NCI-H526 treated with DMSO at 0.1 percent for 48 hours (cell line): ENCODE measurements around the gene CHRNE.
A peak's percentile ranks its signal among the peaks of the same experiment; 100 is the strongest.
"Not testable (repeated sequence)": the region's sequence is repeated elsewhere in the genome, so short reads cannot be mapped to it uniquely, and the experiment has no call there.

ENCODE experiments used
- DNase-seq: peaks from one replicate; lab custom pipeline; 2025; lab: John Stamatoyannopoulos, UW

The CHRNE gene

GRCh38 chr17:4906642-4907041, 3.7 kb upstream of the CHRNE start:
- DNase-seq: not testable (repeated sequence)

GRCh38 chr17:4902540-4902939, 358 bp downstream of the CHRNE start:
- no peak for DNase-seq

GRCh38 chr17:4901648-4902344, 1.1 kb downstream of the CHRNE start:
- DNase-seq: no peak

GRCh38 chr17:4901108-4901647, 1.7 kb downstream of the CHRNE start:
- DNase-seq: no peak

- no peak for DNase-seq
These were observed 2.4 kb downstream of the CHRNE start for GRCh38 chr17:4900231-4901107.

- DNase-seq: no peak
These were observed 3.3 kb downstream of the CHRNE start, which contains the start of gene C17orf107 for GRCh38 chr17:4899341-4900230. Gene C17orf107, plus strand, starts transcription at chr17:4899536. Its CDS starts 227 bp downstream, at chr17:4899763.

- DNase-seq: no peak
These were observed 4.0 kb downstream of the CHRNE start for GRCh38 chr17:4898927-4899326.

- no peak for DNase-seq
These were observed 4.5 kb downstream of the CHRNE start for GRCh38 chr17:4898351-4898750.

- no peak for DNase-seq
These were observed 5.1 kb downstream of the CHRNE start for GRCh38 chr17:4897785-4898184.

GRCh38 chr17:4897198-4897687, 5.7 kb downstream of the CHRNE start:
- DNase-seq: no peak

- no peak for DNase-seq
These were observed 6.3 kb downstream of the CHRNE start for GRCh38 chr17:4896332-4897197.

GRCh38 chr17:4895657-4896331, 7.1 kb downstream of the CHRNE start:
- peak; percentile 2 for DNase-seq

- no peak for DNase-seq
These were observed 7.8 kb downstream of the CHRNE start for GRCh38 chr17:4895121-4895520.

- no peak for DNase-seq
These were observed 9.0 kb downstream of the CHRNE start for GRCh38 chr17:4893721-4894560.

GRCh38 chr17:4893272-4893671, 9.6 kb downstream of the CHRNE start:
- DNase-seq: no peak

- no peak for DNase-seq
These were observed 10.2 kb downstream of the CHRNE start for GRCh38 chr17:4892499-4893221.

- DNase-seq: no peak
These were observed 11.2 kb downstream of the CHRNE start for GRCh38 chr17:4891411-4892410.
